Femur (tissue), 1 donor: ENCODE data around the gene XRCC2.
"Not testable (repeated sequence)": the region's sequence is repeated elsewhere in the genome, so short reads cannot be mapped to it uniquely, and the experiment has no call there.

Experiments
- DNase-seq: peaks from one replicate; pipeline ENCODE4 v3.0.0-alpha.2; 2017

XRCC2 gene

GRCh38 chr7:152675759-152676636 lies at the start of gene XRCC2:
Gene XRCC2, minus strand, starts transcription at chr7:152676141. Its CDS starts 62 bp downstream, at chr7:152676079.
- DNase-seq: peak; percentile 96

- no peak for DNase-seq
These were observed 47.4 kb upstream of the XRCC2 start for GRCh38 chr7:152723364-152723763.

- DNase-seq: not testable (repeated sequence)
These were observed 36.6 kb upstream of the XRCC2 start for GRCh38 chr7:152712412-152713042.

GRCh38 chr7:152711444-152711944 lies 35.6 kb upstream of the XRCC2 start:
- DNase-seq: no peak

GRCh38 chr7:152710153-152710442 lies 34.2 kb upstream of the XRCC2 start:
- DNase-seq: no peak

GRCh38 chr7:152709287-152710152 lies 33.6 kb upstream of the XRCC2 start:
- no peak for DNase-seq

- DNase-seq: no peak
These were observed 28.9 kb upstream of the XRCC2 start for GRCh38 chr7:152704796-152705384.

- no peak for DNase-seq
These were observed 23.1 kb upstream of the XRCC2 start for GRCh38 chr7:152699079-152699478.

GRCh38 chr7:152697268-152697974 lies 21.5 kb upstream of the XRCC2 start:
- not testable (repeated sequence) for DNase-seq

GRCh38 chr7:152692196-152692595 lies 16.3 kb upstream of the XRCC2 start:
- DNase-seq: not testable (repeated sequence)

- no peak for DNase-seq
These were observed 7.4 kb upstream of the XRCC2 start for GRCh38 chr7:152683297-152683696.

GRCh38 chr7:152677808-152678670 lies 2.1 kb upstream of the XRCC2 start:
- no peak for DNase-seq

- DNase-seq: peak; percentile 24
These were observed 832 bp downstream of the XRCC2 start for GRCh38 chr7:152674860-152675758.

- no peak for DNase-seq
These were observed 2.0 kb downstream of the XRCC2 start for GRCh38 chr7:152673897-152674296.

- no peak for DNase-seq
These were observed 3.3 kb downstream of the XRCC2 start for GRCh38 chr7:152672626-152673025.

- DNase-seq: no peak
These were observed 6.2 kb downstream of the XRCC2 start for GRCh38 chr7:152669758-152670157.

- no peak for DNase-seq
These were observed 7.0 kb downstream of the XRCC2 start for GRCh38 chr7:152668975-152669374.

GRCh38 chr7:152667958-152668357 lies 8.0 kb downstream of the XRCC2 start:
- DNase-seq: no peak

GRCh38 chr7:152666078-152666477 lies 9.9 kb downstream of the XRCC2 start:
- no peak for DNase-seq

- no peak for DNase-seq
These were observed 11.3 kb downstream of the XRCC2 start for GRCh38 chr7:152664636-152665035.
